Breast epithelium (tissue), 3 donors: ENCODE results near the gene ITGB8.

Experiments
- POLR2A ChIP-seq: fragments of 450-650 bp; IDR thresholded peaks from one replicate; pipeline ENCODE4 v1.6.1; 2016; ENCODE audit warnings: antibody characterized with exemption, mild to moderate bottlenecking, moderate library complexity
- TF ChIP-seq, protein P1 (sequence below), 3 donors: fragments of 450-650 bp; IDR thresholded peaks; one replicate each; pipeline ENCODE4 v1.5.1; 2016 to 2017; ENCODE audit warnings: antibody characterized with exemption in 3 of 3, mild to moderate bottlenecking in 3 of 3, moderate library complexity in 3 of 3

DNA sequence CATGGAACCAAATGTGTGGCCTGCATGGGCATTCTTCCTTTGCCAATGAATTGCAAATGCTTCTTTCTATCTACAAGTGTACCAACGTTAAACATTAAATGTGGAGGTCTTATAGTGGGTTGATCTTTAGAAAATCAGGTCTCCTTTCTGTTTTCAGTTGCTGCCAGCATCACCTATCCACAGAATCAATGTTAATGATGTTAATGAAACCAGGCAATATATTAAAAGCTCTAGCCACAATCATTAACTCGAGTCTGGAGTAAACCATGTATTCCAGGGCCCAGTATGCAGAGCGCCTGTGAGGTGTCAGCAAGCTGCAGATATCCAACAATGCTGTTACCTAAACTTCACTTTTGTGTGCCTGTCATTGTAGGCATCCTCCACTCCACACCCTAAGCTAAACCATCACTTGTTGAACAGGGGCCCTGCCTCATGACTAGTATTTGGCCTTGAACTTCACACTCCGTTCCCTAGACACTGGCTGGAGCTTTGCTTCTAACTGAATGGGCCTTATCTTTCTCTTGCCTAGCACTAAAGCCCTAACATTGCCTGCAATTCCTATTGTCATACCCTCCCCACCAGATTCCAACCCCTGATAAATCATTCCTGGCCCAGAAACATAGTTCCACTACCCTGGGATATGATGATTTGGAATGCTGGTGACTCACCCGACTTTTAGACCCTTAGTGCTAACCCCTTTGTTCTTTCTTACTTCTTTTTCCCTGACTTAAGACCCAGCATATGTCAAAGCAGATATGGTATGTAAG is 24.3 kb upstream of the ITGB8 start:
- TF ChIP-seq POLR2A = no peak
- TF ChIP-seq, protein P1, sequence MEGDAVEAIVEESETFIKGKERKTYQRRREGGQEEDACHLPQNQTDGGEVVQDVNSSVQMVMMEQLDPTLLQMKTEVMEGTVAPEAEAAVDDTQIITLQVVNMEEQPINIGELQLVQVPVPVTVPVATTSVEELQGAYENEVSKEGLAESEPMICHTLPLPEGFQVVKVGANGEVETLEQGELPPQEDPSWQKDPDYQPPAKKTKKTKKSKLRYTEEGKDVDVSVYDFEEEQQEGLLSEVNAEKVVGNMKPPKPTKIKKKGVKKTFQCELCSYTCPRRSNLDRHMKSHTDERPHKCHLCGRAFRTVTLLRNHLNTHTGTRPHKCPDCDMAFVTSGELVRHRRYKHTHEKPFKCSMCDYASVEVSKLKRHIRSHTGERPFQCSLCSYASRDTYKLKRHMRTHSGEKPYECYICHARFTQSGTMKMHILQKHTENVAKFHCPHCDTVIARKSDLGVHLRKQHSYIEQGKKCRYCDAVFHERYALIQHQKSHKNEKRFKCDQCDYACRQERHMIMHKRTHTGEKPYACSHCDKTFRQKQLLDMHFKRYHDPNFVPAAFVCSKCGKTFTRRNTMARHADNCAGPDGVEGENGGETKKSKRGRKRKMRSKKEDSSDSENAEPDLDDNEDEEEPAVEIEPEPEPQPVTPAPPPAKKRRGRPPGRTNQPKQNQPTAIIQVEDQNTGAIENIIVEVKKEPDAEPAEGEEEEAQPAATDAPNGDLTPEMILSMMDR (IDR thresholded peaks at IDR 0.05) = no peak
